Measurements from ENCODE around the gene DNAI1.
A peak's percentile ranks its signal among the peaks of the same experiment; 100 is the strongest.

The DNAI1 gene

DNA sequence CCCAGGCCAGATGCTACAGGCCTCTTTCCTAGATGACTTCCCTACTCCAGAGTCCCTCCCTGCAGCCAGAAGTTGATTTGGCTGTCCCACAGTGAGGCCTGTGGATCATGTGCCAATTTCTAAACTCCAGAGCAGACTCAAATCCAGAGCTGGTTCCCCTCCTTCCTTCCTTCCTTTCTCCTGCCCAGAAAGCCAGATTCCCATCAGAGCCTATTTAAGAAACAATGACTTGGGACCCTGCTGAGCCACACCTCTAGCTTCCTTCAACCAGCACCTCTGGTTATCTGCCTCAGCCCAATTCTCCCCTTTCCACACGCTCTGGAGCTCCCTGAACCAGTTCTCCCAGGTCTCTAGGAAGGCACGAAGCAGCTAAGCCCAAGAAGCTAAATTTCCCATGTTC lies 7.5 kb upstream of the DNAI1 start:
- H3K27ac ChIP-seq (ENCODE audit: low read depth, low read length), result no peak overlapping the region
- H3K79me2 ChIP-seq (ENCODE audit: control insufficient read depth, insufficient read depth, low read length, unreplicated experiment), result peaks cover 60% of the 10 kb centered on the region
- H2AFZ ChIP-seq (ENCODE audit: low read length, unreplicated experiment), result no peak overlapping the region
- no peak overlapping the region for H3K4me3 ChIP-seq (ENCODE audit: low read depth, low read length)
- H3K4me1 ChIP-seq (ENCODE audit: control insufficient read depth, insufficient read depth, low read length, unreplicated experiment), result peaks cover 23% of the 10 kb centered on the region
- H3K36me3 ChIP-seq (ENCODE audit: insufficient read depth, low read length), result no peaks in the 10 kb centered on the region
- H3K27me3 ChIP-seq (ENCODE audit: insufficient read depth, low read length), result no peaks in the 10 kb centered on the region

DNA sequence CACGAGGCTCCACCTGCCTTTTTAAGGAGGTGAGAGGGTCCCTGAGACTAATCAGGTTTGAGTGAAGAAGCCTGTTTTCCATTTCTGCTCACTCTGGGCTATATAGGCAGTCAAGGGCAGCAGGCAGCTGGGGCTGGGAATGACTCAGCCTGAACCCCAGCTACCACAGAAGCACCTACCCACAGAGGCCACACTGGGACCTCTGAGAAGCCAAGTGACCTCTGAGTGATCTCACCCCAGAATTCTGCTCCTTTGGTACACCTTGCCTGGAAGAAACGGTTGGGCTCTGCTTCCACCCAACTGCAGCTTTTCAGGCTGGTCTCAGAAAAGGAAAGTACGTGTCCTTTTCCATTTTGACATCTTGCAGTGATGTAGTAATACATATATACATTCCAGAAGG lies 7.1 kb upstream of the DNAI1 start:
- Histone ChIP-seq H3K4me1 (ENCODE audit: control insufficient read depth, insufficient read depth, low read length, unreplicated experiment) (peaks cover 27% of the 10 kb centered on the region), H3K27me3 (ENCODE audit: insufficient read depth, low read length) (no peaks in the 10 kb centered on the region), H2AFZ (ENCODE audit: low read length, unreplicated experiment) (no peak overlapping the region), H3K4me3 (ENCODE audit: low read depth, low read length) (no peak overlapping the region), H3K36me3 (ENCODE audit: insufficient read depth, low read length) (no peaks in the 10 kb centered on the region), H3K79me2 (ENCODE audit: control insufficient read depth, insufficient read depth, low read length, unreplicated experiment) (peaks cover 64% of the 10 kb centered on the region), H3K27ac (ENCODE audit: low read depth, low read length) (no peak overlapping the region)

DNA sequence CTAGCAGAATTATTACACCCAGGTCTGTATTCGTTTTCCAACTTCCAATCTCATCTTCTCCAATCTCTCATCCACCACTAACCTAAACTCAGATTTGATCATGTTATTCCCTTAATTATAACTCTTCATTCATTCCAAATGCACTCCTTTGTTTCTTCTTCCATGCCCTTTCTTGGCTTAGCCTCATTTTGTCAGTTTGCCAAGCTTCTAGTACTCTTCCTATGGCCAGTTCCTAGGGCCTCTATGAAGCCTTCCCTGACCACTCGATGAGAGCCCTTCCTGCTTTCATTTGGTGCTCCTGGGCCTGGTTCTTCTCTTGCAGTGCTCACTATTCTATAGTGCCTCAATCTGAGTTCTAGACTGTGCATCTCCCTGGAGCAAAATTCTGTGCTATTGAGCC lies 6.0 kb upstream of the DNAI1 start:
- no peak overlapping the region for H3K27ac ChIP-seq (ENCODE audit: low read depth, low read length)
- no peaks in the 10 kb centered on the region for H3K36me3 ChIP-seq (ENCODE audit: insufficient read depth, low read length)
- H3K79me2 ChIP-seq (ENCODE audit: control insufficient read depth, insufficient read depth, low read length, unreplicated experiment), result peaks cover 75% of the 10 kb centered on the region
- H3K4me3 ChIP-seq (ENCODE audit: low read depth, low read length), result no peak overlapping the region
- no peak overlapping the region for H2AFZ ChIP-seq (ENCODE audit: low read length, unreplicated experiment)
- H3K4me1 ChIP-seq (ENCODE audit: control insufficient read depth, insufficient read depth, low read length, unreplicated experiment), result peaks cover 33% of the 10 kb centered on the region
- no peaks in the 10 kb centered on the region for H3K27me3 ChIP-seq (ENCODE audit: insufficient read depth, low read length)

DNA sequence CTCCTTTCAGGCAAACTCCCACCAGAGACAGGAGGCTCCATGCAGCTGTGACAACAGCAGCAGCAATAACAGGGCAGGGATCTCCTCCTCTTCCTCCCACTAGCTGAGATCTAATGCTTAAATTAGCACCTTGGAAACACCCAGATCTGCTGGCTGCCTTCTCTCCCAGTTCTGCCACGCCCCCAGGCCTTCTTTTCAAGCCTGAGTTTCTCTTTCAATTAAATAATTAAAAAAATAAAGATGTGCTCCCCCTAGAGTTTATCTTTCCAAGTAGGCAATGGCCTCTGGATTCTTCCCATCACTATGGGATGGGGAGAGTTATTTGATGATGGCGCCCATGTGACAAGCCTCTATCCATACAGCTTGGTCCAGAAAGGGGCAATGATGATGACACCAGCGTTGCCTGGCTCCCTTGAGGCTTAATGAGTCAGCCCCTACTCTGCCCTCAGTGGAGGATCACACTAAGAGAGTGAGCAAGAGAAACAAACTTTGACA lies 4.0 kb upstream of the DNAI1 start:
- H3K79me2 ChIP-seq (ENCODE audit: control insufficient read depth, insufficient read depth, low read length, unreplicated experiment), result peaks cover 61% of the 10 kb centered on the region

DNA sequence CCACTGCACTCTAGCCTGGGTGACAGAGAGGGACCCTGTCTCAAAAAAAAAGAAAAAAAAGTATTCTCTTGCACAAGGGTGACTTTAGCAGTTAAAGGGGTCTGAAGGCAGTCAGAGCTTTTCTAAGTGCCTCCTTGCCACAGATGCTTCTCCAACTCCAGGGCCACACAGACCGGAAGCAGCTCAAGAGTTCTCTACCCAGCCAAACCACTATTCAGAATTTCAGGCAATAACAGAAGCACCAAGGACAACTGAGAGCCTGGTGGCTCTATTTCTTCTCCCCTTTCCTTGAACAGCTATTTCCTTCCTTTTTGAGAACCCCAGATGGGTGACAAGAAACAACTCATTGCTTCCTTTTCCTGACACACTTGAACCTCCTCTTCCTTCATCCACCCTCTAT lies 2.5 kb upstream of the DNAI1 start:
- H3K79me2 ChIP-seq (ENCODE audit: control insufficient read depth, insufficient read depth, low read length, unreplicated experiment), result peaks cover 52% of the 10 kb centered on the region
- no peaks in the 10 kb centered on the region for H3K27me3 ChIP-seq (ENCODE audit: insufficient read depth, low read length)
- no peak overlapping the region for H3K27ac ChIP-seq (ENCODE audit: low read depth, low read length)
- H3K4me3 ChIP-seq (ENCODE audit: low read depth, low read length), result peak overlapping the region; percentile 99; the same call in 1 of the 2 replicates
- H3K4me1 ChIP-seq (ENCODE audit: control insufficient read depth, insufficient read depth, low read length, unreplicated experiment), result peaks cover 40% of the 10 kb centered on the region
- no peak overlapping the region for H2AFZ ChIP-seq (ENCODE audit: low read length, unreplicated experiment)
- H3K36me3 ChIP-seq (ENCODE audit: insufficient read depth, low read length), result no peaks in the 10 kb centered on the region

More for the DNA sequence above, 4.0 kb upstream of the DNAI1 start:
- H3K4me1 ChIP-seq (ENCODE audit: control insufficient read depth, insufficient read depth, low read length, unreplicated experiment), result peaks cover 38% of the 10 kb centered on the region
- H3K36me3 ChIP-seq (ENCODE audit: insufficient read depth, low read length), result no peaks in the 10 kb centered on the region
- no peak overlapping the region for H2AFZ ChIP-seq (ENCODE audit: low read length, unreplicated experiment)
- H3K27me3 ChIP-seq (ENCODE audit: insufficient read depth, low read length), result no peaks in the 10 kb centered on the region
- no peak overlapping the region for H3K27ac ChIP-seq (ENCODE audit: low read depth, low read length)
- no peak overlapping the region for H3K4me3 ChIP-seq (ENCODE audit: low read depth, low read length)

DNA sequence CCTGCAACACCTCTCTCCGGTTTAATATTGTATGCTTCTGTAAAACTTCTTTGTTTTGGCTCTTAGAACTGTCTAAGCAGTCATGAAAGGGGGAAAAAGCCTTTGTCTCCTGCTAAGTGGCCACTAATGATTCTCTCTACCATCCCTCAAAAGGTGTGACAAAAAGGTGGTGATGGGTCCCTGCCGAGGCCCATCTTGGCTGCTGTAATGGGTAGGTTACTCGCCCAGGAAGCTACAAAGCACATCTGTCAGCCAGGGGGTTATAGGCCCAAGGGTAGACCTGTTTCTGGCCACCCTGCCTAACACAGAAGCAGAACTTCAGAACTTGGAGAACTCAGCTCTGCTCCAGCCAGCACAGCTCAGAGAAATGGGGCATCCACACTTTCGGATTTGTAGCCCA lies 1.9 kb upstream of the DNAI1 start:
- Histone ChIP-seq H3K36me3 (ENCODE audit: insufficient read depth, low read length) (no peaks in the 10 kb centered on the region), H3K79me2 (ENCODE audit: control insufficient read depth, insufficient read depth, low read length, unreplicated experiment) (peaks cover 49% of the 10 kb centered on the region), H2AFZ (ENCODE audit: low read length, unreplicated experiment) (peak overlapping the region; percentile 53), H3K4me3 (ENCODE audit: low read depth, low read length) (peak overlapping the region; percentile 99), H3K27me3 (ENCODE audit: insufficient read depth, low read length) (no peaks in the 10 kb centered on the region), H3K4me1 (ENCODE audit: control insufficient read depth, insufficient read depth, low read length, unreplicated experiment) (peaks cover 34% of the 10 kb centered on the region), H3K27ac (ENCODE audit: low read depth, low read length) (peak overlapping the region; percentile 51)

DNA sequence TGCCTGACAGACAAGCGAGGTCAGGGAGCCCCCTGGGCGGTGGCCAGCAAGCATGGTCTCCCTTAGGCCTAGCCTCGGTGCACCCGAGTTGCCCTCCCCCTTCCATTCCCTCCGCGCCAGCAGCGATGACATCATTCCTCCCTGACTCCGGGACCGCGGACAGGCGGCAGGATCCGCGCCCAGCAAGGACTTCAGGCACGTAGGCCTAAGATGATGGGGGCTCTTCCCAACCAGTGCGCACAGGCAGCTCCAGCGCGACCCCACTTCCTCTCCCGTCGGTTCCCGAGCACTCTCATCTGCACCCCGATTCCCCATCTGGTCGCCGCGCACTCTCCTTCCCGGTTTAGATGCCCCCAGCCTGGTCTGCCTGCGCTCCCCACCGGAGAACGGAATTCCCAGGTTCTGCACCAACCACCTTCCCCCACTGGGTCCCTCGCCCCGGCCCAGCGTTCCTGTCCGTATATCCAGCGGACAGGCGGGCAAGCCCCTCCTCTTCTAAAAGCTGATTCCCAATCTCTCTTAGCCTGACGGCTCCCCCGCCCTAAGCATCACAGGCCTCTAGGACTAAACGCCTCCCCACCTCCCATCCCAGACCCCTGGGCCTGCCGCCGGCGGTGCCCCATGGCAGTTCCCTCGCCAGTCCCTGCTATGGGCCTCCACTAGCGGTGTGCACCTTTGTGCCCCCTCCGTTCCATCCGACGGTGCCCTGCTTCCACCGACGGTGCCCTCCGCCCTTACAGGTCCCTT lies 1.2 kb upstream of the DNAI1 start:
- peaks cover 44% of the 10 kb centered on the region for H3K79me2 ChIP-seq (ENCODE audit: control insufficient read depth, insufficient read depth, low read length, unreplicated experiment)

DNA sequence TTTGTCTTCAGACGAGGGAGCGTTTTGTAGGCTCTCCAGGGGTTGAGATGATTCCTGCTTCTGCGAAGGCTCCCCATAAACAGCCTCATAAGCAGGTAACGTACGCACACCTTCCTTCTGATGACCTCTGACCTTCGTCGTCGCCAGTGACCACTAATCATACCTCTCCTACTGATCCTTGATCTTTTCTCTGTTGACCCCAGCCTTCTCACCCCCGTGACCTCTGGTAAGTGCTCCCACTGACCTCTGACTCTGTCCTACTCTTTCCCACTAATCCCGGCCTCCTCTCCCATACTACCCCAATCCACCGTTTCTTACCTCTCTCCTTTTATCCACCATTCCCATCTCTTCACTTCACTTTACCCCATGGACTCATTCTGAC lies 345 bp downstream of the DNAI1 start:
- Histone ChIP-seq H3K36me3 (ENCODE audit: insufficient read depth, low read length) (no peaks in the 10 kb centered on the region), H3K27me3 (ENCODE audit: insufficient read depth, low read length) (no peaks in the 10 kb centered on the region), H3K4me3 (ENCODE audit: low read depth, low read length) (peak overlapping the region; percentile 99), H3K4me1 (ENCODE audit: control insufficient read depth, insufficient read depth, low read length, unreplicated experiment) (peaks cover 44% of the 10 kb centered on the region), H3K79me2 (ENCODE audit: control insufficient read depth, insufficient read depth, low read length, unreplicated experiment) (peaks cover 29% of the 10 kb centered on the region), H2AFZ (ENCODE audit: low read length, unreplicated experiment) (peak overlapping the region; percentile 73), H3K27ac (ENCODE audit: low read depth, low read length) (no peak overlapping the region)

More for the DNA sequence above, 1.2 kb upstream of the DNAI1 start:
- Histone ChIP-seq H3K4me3 (ENCODE audit: low read depth, low read length) (peak overlapping the region; percentile 99), H2AFZ (ENCODE audit: low read length, unreplicated experiment) (peak overlapping the region; percentile 53), H3K27ac (ENCODE audit: low read depth, low read length) (peak overlapping the region; percentile 51), H3K4me1 (ENCODE audit: control insufficient read depth, insufficient read depth, low read length, unreplicated experiment) (peaks cover 33% of the 10 kb centered on the region), H3K27me3 (ENCODE audit: insufficient read depth, low read length) (no peaks in the 10 kb centered on the region), H3K36me3 (ENCODE audit: insufficient read depth, low read length) (no peaks in the 10 kb centered on the region)

DNA sequence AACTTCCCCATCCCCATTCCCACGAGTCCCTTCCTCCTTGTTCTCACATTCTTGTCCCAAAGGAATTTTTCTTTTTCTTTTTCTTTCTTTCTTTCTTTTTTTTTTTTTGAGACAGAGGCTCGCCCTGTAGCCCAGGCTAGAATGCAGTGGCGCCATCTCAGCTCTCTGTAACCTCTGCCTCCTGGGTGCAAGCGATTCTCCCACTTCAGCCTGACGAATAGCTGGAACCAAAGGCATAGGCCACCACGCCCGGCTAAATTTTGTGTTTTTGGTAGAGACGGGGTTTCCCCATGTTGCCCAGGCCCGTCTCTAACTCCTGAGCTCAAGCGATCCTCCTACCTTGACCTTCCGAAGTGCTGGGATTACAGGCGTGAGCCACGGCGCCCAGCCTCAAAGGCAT lies 751 bp downstream of the DNAI1 start:
- peaks cover 26% of the 10 kb centered on the region for H3K79me2 ChIP-seq (ENCODE audit: control insufficient read depth, insufficient read depth, low read length, unreplicated experiment)
- no peak overlapping the region for H3K4me3 ChIP-seq (ENCODE audit: low read depth, low read length)
- H3K4me1 ChIP-seq (ENCODE audit: control insufficient read depth, insufficient read depth, low read length, unreplicated experiment), result peaks cover 46% of the 10 kb centered on the region
- no peak overlapping the region for H3K27ac ChIP-seq (ENCODE audit: low read depth, low read length)
- no peaks in the 10 kb centered on the region for H3K36me3 ChIP-seq (ENCODE audit: insufficient read depth, low read length)
- no peak overlapping the region for H2AFZ ChIP-seq (ENCODE audit: low read length, unreplicated experiment)
- no peaks in the 10 kb centered on the region for H3K27me3 ChIP-seq (ENCODE audit: insufficient read depth, low read length)

DNA sequence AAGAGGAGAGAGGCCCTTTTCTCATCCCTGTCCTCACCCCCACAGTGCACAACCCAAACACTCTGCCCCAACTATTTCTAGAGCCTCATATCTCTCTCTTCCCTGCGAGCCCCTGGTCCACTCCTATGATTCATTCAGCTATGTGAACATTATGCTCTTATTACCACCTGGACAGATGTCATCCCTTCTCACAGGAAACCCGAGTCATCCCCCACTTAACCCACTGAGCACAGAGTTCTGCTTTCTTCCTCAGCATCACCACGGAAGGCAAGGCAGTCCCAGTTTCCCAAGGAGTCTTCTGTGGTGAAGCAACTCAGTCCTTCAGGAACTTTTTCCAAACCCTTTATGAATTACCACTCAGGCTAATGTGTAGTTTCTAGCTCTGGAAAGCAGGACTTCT lies 1.3 kb downstream of the DNAI1 start:
- Histone ChIP-seq H3K79me2 (ENCODE audit: control insufficient read depth, insufficient read depth, low read length, unreplicated experiment) (peaks cover 24% of the 10 kb centered on the region), H3K27ac (ENCODE audit: low read depth, low read length) (no peak overlapping the region), H3K4me3 (ENCODE audit: low read depth, low read length) (no peak overlapping the region), H2AFZ (ENCODE audit: low read length, unreplicated experiment) (no peak overlapping the region), H3K27me3 (ENCODE audit: insufficient read depth, low read length) (no peaks in the 10 kb centered on the region), H3K36me3 (ENCODE audit: insufficient read depth, low read length) (no peaks in the 10 kb centered on the region), H3K4me1 (ENCODE audit: control insufficient read depth, insufficient read depth, low read length, unreplicated experiment) (peaks cover 47% of the 10 kb centered on the region)
